HL-60 (cell line): Measurements from ENCODE around the gene NDUFAF7.

Experiments used
- CTCF ChIP-seq: IDR thresholded peaks from one replicate; pipeline ENCODE4 v1.5.1; 2011; ENCODE audit warnings: low read length, control low read depth, inconsistent platforms; ENCODE audit not compliant: insufficient read depth
- GABPA ChIP-seq: IDR thresholded peaks from 2 replicates; pipeline ENCODE4 v1.6.1; 2012; ENCODE audit warnings: low read depth
- POLR2AphosphoS5 ChIP-seq: IDR thresholded peaks from 2 replicates; pipeline ENCODE4 v1.6.1; 2012; ENCODE audit warnings: low read depth
- REST ChIP-seq: IDR thresholded peaks from 2 replicates; pipeline ENCODE4 v1.6.1; 2012; ENCODE audit warnings: low read depth; ENCODE audit not compliant: insufficient replicate concordance
- SPI1 ChIP-seq: IDR thresholded peaks from 2 replicates; pipeline ENCODE4 v1.6.1; 2012; ENCODE audit warnings: low read depth, mild to moderate bottlenecking, borderline replicate concordance

GRCh38 chr2:37188570-37188969 lies 42.9 kb upstream of the NDUFAF7 start, which contains the start of gene SULT6B1:
- TF ChIP-seq REST (no peak), CTCF (no peak), GABPA (no peak), POLR2AphosphoS5 (no peak), SPI1 (no peak)
